ENCODE measurements around the gene LRIG2.
"Not testable (repeated sequence)": the region's sequence is repeated elsewhere in the genome, so short reads cannot be mapped to it uniquely, and the experiment has no call there.

Gene LRIG2

DNA sequence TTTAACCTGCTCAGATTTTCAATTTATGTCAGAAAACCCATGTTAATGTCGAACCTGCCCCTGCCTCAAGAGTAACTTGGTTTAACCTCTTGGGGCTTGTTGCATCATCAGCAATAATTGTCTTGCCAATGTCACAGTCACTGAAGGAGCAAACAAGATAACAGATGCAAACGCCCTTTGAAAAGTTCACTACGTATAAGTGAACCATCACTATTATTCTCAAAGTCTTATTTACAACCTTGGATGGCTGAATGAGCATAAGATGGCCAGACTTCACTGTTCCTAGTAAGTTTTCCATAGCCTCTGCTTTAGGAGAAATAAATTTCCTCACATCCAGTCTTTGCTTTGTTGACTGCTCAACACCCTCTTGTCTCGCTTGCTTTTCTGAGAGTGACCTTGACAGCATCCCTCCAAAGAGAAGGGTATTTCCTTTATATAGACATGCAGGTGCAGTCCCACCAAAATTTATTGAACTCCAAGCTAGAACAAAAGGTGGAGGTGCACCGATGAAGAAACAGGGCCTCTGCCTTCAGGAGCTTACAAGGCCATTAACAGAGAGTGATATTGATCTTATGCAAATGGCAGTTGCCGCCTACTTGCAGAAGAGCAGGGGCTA, 749 bp upstream of the LRIG2 start:
- no peak for DNase-seq

GRCh38 chr1:113073479-113073950, 517 bp downstream of the LRIG2 start:
- DNase-seq, result no peak

DNA sequence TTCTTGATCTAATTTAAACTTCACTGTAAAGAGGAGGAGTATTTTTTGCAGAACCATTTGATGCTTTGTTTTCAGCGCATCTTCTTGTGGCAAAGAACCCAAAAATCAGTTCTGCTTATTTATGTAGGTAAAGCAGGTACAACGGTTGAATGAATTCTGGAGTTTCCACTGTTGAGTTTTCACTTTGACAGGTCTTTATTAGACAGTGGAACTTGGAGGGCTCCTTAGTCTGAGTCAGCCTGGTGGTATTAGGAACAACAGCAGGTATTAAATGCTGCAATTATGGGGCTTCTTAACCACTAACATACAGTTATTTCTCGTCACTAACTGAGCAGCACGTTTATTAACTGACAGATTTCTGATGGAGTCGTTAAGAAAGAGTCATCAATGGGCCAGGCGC, 1.2 kb downstream of the LRIG2 start:
- DNase-seq, result peak; percentile 23

DNA sequence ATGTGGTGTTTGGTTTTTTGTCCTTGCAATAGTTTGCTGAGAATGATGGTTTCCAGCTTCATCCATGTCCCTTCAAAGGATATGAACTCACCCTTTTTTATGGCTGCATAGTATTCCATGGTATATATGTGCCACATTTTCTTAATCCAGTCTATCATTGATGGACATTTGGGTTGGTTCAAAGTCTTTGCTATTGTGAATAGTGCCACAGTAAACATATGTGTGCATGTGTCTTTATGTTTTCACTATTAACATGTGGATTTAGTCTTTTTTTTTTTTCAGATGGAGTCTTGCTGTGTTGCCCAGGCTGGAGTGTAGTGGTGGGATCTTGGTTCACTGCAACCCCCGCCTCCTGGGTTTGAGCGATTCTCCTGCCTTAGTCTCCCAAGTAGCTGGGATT, 5.0 kb downstream of the LRIG2 start:
- not testable (repeated sequence) for DNase-seq

DNA sequence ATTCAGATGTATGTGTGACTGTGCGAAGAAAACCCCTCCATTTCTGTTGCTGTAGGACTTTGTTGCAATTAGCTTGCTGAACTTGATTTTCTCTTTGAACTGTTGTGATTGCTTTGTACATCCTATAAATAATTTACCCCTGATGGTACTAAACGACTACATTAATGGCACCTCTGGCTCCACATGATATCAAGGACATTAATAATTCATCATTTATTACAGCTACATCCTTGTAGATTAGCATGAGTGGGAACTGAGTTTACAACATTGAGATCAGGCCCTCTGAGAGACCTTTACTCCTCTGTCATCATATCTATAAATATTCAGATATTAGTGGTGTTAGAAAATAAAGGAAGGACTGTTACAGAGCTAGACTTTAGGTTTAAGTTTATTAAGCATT, 13.5 kb downstream of the LRIG2 start:
- no peak for DNase-seq

DNA sequence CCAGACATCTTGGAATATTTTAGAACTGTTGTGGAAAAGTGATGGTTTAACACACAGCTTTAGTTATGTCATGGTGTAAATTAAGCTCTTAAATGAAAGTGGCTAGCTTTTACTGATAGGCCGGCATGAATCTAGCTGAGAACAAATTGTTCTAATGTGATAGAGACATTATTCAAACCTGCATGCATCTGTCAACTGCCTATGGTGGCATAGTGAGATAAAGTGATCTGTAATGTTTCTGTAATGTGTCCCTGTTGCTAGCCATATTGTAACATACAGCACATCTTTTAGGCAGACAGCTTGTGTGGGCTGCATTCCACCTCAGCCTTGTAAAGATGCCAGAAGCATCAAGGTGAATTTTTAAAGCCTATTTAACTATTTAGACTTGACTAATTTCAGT, 16.0 kb downstream of the LRIG2 start:
- no peak for DNase-seq

- no peak for DNase-seq
These were observed 17.1 kb downstream of the LRIG2 start for GRCh38 chr1:113090051-113090450.

DNA sequence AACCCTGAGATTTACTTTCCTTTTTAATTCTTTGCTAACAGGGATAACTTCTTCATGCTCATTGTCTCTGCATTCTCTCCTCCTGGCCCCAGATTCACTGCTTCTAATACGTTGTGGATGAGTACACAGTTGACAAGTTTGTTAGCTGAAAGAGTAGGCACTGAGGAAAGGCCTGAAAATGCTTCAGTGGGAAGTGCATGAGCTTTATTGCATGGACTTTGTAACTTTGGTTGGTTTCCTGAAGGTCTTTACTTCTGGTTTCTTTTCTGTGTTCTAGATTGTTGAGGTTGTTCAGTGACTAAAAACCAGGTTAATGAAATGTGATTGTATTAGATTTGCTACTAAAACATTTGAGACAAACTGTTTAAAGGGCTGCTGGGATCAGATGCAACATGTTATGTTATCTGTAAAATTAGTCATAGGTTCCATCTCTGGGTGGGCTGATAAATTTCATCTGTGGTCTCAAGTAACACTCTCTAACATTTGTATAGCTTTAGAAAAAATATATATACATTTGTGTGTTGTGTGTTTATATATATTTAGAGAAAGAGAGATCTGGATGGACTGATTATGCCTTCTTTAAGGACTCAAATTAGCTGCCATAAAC, 19.1 kb downstream of the LRIG2 start:
- DNase-seq, result no peak

GRCh38 chr1:113094506-113094905, 21.5 kb downstream of the LRIG2 start:
- DNase-seq, result no peak

GRCh38 chr1:113095790-113096455, 22.9 kb downstream of the LRIG2 start:
- DNase-seq, result no peak

GRCh38 chr1:113096493-113096892, 23.5 kb downstream of the LRIG2 start:
- no peak for DNase-seq

GRCh38 chr1:113101588-113101987, 28.6 kb downstream of the LRIG2 start:
- DNase-seq, result no peak

DNA sequence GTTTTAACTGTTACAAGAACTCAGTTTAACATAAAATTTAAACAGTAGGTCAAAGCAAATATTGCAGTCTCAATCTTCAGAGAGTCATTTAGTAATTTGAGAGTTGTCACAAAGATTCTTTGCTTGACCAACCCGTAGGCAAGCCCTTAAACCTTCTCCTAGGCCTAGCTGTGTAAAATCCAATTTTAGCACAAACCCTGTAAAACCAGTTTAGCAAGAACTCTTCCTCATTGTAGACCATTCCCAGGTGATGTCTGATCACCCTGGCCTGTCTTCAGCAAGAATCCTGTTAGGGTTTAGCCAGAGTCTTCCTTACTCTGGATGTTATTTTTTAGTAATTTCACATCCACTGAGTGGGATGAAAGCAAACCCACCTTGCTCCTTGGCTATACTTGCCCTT, 30.1 kb downstream of the LRIG2 start:
- DNase-seq, result no peak

DNA sequence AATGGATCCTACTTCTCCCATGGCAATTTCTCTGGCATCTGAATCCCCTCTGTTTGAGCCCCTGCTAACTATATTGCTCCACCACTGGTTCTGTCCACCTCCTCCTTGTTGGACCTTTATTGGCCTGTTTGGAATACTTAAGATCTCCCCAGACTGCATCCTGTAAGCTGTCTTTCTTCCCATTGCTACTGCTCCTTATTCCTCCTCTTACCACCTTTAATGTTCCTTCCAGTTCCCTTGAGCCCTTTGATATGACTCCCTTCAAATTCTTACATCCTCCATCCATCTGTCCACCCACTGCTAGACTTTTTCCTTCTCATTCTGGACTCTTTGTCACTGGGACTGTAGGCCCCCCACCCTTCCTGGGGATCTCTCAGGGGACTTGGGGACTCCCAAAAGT, 31.0 kb downstream of the LRIG2 start:
- no peak for DNase-seq

GRCh38 chr1:113106910-113107309, 33.9 kb downstream of the LRIG2 start:
- no peak for DNase-seq

DNA sequence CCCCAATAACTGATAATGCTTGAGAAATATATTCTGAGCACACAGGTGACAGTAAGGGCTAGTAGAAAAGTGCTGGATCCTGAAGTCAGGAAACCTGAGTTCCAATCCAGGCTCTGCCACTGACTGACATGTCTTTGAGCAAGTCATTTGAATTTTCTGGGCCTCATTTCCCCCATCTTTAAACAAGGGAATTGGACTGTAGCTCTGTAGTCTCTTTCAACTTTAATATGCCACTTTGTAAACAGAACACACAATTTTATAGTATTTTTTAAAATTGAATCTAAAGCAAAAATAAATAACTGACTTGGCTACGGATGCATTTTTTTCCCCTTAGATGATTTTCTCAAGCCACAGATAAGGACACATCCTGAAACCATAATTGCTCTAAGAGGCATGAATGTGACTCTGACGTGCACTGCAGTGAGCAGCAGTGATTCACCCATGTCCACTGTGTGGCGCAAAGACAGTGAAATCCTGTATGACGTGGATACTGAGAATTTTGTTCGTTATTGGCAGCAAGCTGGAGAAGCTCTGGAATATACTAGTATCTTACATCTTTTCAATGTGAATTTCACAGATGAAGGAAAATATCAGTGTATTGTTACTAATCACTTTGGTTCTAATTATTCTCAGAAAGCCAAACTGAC, 37.0 kb downstream of the LRIG2 start:
- peak; percentile 23 for DNase-seq

GRCh38 chr1:113118266-113118665, 45.3 kb downstream of the LRIG2 start:
- DNase-seq, result no peak

DNA sequence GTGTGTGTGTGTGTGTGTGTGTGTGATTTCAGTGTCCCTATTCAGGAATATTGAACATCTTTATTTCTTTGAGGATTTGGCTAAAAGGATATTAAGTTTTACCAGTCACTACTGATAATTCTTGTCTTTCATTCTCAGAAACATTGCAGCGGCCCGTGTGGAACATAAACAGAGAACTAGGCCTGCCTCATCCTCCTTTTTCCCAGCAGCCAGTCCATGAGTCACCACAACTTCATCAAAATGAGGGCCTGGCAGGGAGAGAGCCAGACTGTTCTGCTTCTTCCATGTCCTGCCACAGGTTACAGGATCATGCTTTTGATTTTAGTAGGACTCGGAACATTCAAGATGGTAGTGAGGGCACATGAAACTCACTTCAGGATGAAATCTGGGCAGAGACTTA, 50.7 kb downstream of the LRIG2 start:
- no peak for DNase-seq

DNA sequence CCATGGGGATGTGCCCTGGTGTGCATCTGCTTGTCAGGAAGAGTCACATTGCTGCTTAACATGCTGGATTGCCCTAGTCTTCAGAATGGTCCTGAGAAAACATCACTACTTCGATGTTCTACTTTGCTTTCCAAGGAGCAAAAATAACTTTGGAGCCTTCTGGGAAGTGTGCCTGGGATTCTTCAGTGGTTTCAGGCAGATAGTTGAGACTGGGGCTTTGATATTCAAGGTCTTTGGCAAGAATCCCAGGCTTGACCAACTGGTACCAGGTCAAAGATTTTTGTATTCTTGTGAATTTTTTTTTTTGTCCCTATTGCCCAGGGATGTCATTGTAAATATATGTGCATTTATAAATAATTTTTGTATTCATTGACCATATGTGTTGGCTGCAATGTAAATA, 51.4 kb downstream of the LRIG2 start:
- no peak for DNase-seq

- no peak for DNase-seq
These were observed 52.5 kb downstream of the LRIG2 start for GRCh38 chr1:113125517-113125916.

DNA sequence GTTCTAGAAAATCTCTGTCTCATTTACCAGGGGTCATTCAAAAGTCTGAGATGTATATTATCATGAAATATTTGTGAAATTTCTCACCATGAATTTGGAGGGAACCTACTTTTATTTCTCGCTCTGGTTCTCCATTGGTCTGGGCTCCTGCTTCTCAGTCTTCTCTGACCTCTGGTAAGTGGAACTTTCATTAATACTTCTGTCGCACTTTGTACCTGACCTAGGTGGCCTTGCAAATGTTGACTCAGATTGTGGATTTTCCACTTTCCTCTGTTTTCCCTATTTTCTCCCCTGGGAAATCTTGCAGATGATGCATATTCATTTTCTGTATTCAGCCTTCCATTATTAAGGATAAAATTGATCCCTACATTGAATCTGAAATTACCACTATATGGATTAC, 53.2 kb downstream of the LRIG2 start:
- no peak for DNase-seq

DNA sequence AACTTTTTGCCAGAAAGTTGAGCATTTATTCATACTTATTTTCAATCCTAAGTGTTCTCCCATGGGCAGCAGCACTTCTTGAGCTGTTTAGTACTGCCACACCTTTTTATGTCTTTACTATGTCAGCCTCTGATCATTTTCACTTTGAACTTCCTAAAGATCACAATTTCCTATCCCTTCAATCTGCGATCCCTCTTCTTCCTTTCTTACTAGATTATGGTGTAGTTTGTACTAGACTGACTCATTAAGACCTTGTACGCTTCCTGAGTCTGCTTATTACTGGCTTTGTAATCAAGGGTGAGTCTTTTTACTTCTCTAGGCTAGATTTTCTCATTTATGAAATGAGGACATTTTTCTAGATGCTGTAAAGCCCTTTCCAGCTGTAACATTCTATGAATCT, 55.1 kb downstream of the LRIG2 start:
- no peak for DNase-seq

DNA sequence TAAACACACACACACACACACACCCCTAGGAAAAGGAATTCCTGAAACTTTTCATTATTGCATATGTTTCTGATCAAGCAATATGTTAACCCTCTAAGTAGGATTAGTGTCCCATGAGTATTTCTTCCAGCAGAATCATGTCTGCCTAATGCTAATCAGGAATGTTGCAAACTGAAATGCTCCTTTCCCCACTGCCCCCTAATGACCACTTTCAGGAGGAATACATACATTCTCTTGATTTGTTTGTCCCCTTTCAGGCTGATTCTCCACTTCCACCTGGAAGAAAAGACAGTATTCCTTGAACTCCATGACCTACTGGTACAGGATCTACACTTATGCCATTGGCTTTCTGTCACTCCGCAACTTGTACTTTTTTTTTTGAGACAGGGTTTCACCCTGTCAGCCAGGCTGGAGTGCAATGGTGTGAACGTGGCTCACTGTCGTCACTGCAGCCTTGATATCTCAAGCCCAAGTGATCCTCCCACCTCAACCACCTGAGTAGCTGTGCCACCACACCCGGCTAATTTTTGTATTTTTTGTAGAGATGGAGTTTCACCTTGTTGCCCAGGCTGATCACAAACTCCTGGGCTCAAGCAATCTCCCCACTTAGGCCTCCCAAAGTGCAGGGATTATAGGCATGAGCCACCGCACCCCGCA, 56.7 kb downstream of the LRIG2 start:
- no peak for DNase-seq

GRCh38 chr1:113133038-113133437, 60.0 kb downstream of the LRIG2 start:
- no peak for DNase-seq
